Stimulated activated CD4-positive, alpha-beta T cell treated with anti-CD3 and anti-CD28 coated beads, TNF-alpha, amount 100 ng/mL, for 24 hours (primary cell): ENCODE results near the gene SPACA7.

ENCODE experiments used
- DNase-seq, 3 experiments: peaks; one replicate each; pipeline ENCODE4 v3.0.0-alpha.2; 2020; ENCODE audit warnings: low read depth in 3 of 3

The SPACA7 gene

GRCh38 chr13:112376050-112376681 is at the start of gene SPACA7:
TSS of gene SPACA7 (plus strand) at chr13:112376355. CDS start at chr13:112376386, 31 bp downstream.
- no peak for DNase-seq

- DNase-seq = no peak
Measured at GRCh38 chr13:112326821-112327370, 49.3 kb upstream of the SPACA7 start.

- no peak for DNase-seq
Measured at GRCh38 chr13:112328936-112329335, 47.2 kb upstream of the SPACA7 start.

GRCh38 chr13:112329376-112329775 is 46.8 kb upstream of the SPACA7 start:
- DNase-seq = no peak

GRCh38 chr13:112330066-112330465 is 46.1 kb upstream of the SPACA7 start:
- no peak for DNase-seq

GRCh38 chr13:112330479-112331381 is 45.4 kb upstream of the SPACA7 start:
- DNase-seq = no peak

- DNase-seq = no peak
Measured at GRCh38 chr13:112331675-112332074, 44.5 kb upstream of the SPACA7 start.

GRCh38 chr13:112332727-112333126 is 43.4 kb upstream of the SPACA7 start:
- DNase-seq = no peak

GRCh38 chr13:112333756-112334543 is 42.2 kb upstream of the SPACA7 start:
- DNase-seq = no peak

GRCh38 chr13:112335135-112335534 is 41.0 kb upstream of the SPACA7 start:
- DNase-seq = no peak

- no peak for DNase-seq
Measured at GRCh38 chr13:112341446-112341845, 34.7 kb upstream of the SPACA7 start.

GRCh38 chr13:112341976-112342735 is 34.0 kb upstream of the SPACA7 start:
- no peak for DNase-seq

- DNase-seq = no peak
Measured at GRCh38 chr13:112342841-112343361, 33.3 kb upstream of the SPACA7 start.

- no peak for DNase-seq
Measured at GRCh38 chr13:112343591-112343990, 32.6 kb upstream of the SPACA7 start.

- no peak for DNase-seq
Measured at GRCh38 chr13:112345826-112346172, 30.4 kb upstream of the SPACA7 start.

- no peak for DNase-seq
Measured at GRCh38 chr13:112346173-112346898, 29.8 kb upstream of the SPACA7 start.

GRCh38 chr13:112346899-112347229 is 29.3 kb upstream of the SPACA7 start:
- DNase-seq = no peak

- DNase-seq = no peak
Measured at GRCh38 chr13:112347986-112348385, 28.2 kb upstream of the SPACA7 start.

- no peak for DNase-seq
Measured at GRCh38 chr13:112348642-112349345, 27.4 kb upstream of the SPACA7 start.

GRCh38 chr13:112349681-112350080 is 26.5 kb upstream of the SPACA7 start:
- no peak for DNase-seq
